Amniotic stem cell (primary cell): Measurements from ENCODE around the gene CAMK1.

Source experiments
- DNase-seq: peaks from one replicate; lab custom pipeline; 2025; lab: John Stamatoyannopoulos, UW

CAMK1 gene

DNA sequence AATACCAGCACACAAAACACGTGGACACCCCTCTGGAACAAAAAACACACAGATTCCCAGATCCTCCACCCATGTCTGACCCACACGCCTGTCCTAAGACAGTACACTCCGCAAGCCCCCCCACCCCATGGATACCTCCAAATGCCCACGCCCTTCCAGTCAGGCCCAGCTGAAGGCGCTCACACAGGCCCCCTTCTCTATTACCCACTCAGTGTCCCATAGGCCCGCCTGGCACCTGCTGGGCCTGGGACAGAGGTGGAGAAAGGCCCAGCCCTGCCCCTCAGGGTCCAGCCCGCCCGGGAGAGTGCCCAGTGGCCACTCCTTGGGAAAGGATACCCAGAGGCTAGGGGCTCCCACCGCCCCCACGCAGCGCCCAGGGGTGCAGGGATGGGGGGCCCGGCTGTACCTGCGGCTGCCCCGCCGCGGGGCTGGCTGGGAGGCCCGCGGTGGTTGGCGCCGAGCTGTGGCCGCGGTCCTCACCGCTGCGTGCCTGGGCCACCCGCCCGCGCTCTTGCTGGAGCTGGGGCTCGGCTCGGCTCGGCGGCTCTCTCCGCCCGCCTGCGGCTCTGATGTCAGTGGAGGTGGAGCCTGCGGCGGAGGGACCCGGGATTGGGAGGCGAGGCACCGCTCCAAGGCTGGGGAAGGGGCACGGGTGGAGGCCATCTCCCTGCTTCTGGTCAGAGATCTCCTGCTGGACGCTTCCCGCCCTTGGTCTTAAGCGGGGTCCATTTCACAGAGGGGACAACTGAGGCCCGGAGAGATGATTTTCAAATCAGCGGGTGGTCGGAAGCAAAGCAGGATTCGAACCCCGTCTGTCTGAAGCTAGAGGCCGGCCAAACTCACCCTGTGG is at the start of gene CAMK1:
TSS of gene CAMK1 (minus strand) at position 522 of the 850 bp plus-strand sequence. CDS start 2,198 bp downstream, outside the sequence.
- DNase-seq = peak; percentile 40

DNA sequence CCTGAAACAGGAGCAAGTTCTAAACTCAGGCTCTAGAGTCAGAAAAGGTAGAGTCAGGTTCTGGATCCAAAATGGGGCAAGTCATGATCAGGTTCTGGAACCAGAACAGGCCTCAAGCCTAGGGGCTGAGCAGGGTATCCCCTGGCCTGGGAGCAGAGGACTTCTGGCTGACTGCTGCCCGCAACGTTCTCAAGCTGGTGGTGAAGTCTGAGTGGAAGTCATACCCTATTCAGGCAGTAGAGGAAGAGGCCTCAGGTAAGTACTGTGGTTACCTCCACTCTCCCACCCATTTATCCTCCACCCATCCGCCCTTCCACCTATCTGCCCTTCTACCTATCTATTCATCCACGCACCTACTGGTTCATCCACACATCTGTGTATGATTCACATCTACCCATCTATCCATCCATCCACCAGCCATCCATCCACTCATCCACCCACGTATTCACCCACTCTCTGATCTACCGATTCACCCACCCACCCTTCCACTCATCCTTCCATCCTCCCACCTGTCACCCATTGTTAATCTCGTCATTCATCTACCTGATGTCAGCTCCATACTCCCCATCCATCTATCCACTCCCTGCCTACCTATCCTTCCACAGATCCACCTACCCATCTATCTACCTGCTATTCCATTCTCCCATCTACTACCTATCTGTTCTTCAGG is 49.1 kb upstream of the CAMK1 start:
- no peak for DNase-seq

DNA sequence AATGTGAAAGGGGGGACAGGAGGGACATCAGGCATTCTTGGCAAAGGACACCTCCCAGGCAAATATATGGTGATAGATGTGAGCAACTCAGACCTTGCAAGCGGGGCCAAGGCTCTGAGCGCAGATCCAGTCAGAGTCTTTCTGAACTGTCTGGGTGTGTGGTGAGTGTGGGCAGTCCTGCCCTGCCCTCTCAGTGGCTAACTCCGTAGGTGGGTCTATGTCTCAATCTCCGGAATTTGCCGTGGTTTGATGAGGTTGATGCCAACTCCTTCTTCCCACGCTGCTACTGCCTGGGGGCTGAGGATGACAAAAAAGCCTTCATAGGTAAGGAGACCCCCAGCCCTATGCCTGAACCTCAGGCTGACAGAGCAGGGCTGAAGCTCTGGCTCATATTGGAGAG is 47.7 kb upstream of the CAMK1 start:
- no peak for DNase-seq

DNA sequence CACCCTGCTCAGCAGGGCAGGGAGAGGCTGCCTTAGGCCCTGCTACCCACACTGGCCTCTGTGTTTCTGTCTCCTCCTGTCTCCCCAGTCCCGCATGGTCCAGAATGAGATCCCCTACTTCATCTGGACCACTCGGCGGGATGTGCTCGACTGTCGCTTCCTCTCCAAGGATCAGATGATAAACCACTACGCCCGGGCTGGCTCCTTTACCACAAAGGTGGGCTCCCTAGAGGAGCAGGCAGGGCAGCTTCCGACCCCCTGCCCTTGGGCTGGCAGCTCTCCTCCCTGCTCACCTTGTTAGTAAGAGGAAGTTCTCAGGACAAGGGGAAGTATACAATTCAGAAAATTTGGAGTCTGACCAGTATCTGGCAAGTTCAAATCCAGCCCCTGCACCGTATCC is 46.2 kb upstream of the CAMK1 start:
- DNase-seq = no peak

DNA sequence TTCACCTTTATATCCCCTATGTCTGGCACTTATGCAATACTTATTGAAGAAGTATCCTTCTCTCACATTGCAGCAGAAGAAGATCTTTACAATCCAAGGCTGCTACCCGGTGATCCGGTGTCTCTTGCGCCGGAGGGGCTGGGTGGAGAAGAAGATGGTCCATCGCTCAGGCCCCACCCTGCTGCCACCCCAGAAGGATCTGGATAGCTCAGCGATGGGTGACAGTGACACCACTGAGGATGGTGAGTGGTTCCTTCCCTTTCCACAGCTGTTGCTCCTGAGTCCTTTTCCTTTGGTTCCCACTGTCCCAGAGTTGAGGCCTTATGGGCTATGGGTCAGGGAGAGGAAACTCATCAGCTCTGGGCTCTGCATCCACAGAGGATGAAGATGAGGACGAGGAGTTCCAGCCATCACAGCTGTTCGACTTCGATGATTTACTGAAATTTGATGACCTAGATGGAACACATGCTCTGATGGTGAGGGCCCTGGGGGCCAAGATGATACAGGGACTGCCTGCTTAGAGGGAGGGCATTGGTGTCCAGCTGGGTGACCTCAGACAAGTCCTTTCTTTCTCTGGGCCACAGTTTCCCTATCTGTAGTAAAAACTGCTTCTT is 43.2 kb upstream of the CAMK1 start:
- no peak for DNase-seq

DNA sequence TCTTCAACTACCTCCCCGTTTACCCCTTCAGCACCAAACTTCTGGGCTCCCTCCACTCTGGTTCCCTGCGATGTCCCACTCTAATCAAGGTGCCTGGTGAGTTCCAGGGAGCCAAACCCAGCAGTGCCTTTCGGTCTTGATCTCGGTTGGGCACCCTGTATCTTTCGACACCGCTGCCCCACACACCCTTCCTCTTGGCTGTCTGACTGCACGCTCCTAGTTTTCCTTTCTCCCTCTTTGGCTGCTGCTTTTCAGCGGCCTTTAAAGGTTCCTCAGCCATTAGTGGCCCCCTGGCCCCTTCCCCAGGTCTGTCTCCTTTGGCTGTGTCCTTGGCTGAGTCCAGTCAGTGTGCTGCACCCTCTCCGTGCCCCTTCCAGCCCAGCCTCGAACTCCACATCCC is 41.1 kb upstream of the CAMK1 start:
- no peak for DNase-seq

DNA sequence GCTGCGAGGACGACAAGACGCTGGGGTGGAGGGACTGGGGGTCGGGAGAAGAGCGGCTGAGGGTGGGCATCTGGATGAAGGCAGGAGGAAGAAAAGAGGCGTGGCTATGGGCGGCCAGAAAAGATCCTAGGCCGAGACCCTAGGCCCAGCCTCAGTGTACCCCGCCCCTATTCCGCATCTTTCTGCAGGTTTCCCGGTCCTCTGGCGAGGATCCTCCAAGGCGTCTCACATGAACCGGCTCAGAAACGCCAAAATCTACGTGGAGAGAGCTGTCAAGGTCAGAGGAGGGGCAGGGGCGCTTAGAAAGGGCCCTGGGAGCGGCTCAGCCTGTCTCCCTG is 40.7 kb upstream of the CAMK1 start:
- DNase-seq = no peak

DNA sequence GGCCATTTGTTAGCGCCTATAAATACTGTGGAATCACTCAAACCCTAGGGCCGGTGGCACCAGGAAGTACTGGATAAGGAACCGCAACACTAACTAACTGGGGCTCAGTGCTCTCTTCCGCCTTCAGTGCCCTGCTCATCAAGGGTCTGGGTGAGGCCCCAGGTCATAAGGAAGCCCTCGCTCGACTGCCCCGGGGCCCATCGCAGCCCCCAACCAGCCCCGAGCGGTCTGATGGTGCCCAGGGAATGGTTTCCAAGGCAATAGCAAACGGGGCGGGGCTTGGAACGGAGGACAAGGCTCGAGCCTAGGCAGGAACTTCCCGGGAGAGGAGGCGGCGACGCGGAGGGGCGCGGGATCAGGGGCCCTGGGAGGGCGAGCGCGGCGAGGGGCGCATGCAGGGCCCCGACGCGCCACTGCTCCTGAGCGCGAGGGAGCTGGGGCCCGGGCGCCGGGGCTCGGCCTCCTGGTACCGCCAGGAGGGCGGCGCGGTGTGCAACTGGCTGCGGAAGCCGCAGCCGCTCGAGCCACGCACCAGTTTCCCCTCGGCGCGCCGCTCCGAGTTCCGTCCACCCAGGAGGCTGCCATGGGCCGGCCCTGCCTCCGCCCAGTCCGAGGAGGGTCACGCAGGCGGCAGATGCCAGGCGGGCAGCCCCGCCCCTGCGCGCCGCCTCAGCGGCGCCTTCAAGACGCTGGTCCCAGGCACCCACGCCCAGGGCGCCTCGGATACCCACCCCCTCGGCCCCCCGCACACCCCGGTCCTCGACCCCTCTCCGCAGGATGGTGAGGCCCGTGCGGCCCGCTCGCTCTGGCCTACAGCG is 40.1 kb upstream of the CAMK1 start, which contains the start of gene TTLL3:
TSS of gene TTLL3 (plus strand) at position 648 of the 818 bp plus-strand sequence. CDS start 400 bp downstream, outside the sequence.
- peak; percentile 28 for DNase-seq

DNA sequence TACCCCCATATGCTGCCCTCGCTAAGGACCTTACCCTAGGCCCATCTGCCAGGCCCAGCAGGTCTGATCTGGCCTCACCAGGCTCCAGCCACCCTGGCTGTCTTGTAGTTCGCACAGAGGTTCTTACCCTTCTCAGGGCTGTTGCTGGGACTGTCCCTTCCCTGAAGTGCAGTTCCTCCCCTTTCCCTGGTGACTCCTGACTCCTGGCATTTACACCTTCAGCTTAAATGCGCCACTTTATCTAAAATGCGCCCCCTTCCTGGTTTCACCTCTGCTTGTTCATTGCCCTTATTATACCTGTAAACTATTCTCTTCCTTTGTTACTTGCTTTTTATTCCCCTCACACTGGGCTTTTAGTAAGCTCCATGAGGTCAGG is 39.5 kb upstream of the CAMK1 start:
- no peak for DNase-seq

DNA sequence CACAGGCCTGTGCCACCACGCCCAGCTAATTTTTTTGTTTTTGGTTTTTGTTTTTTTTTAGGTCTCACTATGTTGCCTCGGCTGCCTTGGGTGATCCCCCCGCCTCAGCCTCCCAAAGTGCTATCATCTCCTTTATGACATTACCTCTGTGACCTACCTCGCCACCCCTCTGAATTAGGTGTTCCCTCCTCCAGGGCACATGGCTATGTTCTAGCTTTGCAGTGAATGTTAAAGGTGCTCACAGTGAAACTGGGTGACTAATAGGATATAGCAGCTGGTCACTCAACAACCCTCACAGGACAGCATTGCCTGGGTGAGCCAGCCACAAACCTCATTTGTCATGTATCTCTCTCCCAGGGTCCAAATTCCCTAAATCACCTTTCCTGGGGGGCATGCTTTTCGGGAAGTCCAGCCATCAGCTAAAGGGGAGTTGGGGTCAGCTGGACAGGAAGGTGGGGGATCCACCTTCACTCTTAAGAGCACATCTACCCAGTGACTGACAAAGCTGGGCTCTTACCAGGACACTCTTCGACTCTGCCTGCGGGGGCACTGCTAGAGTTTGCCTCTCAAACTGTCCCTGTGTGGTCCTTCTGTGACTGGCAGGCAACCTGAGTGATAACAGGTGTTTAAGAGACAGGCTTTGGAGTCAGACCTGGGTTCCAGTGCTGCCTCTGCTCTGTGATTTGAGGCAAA is 38.7 kb upstream of the CAMK1 start:
- no peak for DNase-seq

DNA sequence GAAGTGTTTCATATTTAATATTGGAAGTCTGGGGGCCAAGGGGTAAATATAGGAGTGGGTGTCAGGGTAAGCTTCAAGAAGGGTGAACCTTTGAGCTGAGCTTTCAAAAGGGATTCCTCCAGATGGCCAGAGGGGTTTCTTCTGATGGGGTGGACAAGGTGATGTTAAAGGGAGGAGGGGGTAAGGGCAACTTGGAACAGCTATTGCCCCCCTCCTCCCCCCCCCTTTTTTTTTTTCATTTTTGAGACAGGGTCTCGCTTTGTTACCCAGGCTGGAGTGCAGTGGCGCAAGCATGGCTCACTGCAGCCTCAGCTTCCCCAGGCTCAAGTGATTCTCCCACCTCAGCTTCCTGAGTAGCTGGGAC is 38.2 kb upstream of the CAMK1 start:
- DNase-seq = no peak

DNA sequence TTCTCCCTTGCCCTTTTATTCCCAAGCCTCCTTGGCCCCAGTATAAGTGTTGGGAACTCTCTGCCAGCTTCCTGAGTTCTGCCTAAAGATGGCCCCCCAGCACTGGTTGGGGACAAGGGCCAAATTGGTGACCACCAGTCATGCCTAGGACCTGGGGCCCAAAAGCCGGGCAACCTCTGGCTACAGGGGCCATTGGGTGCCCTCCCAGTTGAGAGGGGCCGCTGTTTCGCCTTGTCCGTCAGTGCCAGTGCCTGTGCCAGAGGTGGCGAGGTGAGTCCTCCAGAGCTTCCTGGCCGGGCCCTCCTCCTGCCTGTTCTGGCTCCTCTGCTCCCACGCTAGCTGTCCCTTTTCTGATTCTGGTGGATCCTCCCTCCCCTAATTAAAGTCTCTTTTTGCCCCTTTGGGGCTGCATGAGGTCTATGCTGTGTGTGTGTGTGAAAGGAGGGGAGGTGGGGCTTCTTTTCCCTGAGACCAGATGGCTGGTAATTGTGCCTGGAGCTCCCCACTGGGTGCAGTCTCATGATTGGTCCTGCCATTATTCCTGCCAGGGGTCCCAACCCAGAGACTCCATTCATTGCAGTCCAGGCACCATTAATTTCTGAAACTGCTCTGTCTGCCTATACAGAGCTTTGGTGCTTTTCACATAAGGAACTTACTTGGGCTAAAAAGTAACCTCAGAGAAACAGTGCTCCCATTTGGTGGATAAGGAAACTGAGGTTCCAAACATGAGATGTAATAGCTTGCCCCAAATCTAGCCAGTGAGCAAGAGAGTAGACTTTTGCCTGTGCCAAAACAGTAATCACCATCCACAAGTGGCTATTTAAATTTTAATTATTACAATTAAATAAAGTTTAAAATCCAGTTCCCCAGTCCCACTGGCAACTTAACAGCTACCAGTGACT is 37.2 kb upstream of the CAMK1 start:
- DNase-seq = no peak

DNA sequence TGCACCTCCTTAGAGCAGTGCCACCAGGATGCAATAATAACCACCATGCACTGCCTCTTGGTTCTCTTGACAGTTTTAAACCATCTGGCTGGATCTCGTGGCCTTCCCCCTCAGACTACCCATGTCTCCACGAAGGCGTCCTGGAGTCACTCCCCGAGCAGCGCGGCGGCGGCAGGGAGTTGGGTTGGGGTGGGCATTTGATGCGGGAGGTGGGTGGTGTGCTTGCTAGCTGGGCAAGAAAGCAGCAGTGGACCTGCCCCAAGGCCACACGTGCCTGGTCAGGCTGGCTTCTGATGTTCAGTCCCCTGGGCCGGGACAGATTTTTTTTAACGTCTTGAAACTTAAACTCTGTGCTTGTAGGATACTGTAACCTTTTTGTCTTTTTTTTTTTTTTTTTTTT is 36.4 kb upstream of the CAMK1 start:
- DNase-seq = no peak

DNA sequence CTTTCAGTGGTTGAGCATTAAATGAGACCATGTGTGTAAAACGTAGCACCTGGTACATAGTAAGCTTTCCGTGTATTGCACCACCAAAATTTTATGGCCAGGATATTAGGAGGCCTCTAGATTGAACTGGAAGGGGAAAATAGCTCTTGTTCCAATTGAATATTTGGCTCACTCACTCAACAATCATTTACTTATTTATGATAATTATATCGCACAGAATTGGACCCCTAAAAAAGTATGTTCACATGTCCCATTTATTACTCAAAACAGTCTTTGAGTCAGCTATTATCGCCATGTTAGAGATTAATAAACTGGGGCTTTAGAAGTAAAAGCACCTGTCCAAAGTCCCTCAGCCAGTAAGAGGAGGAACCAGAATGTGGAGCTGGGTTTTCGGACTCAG is 35.2 kb upstream of the CAMK1 start:
- no peak for DNase-seq

DNA sequence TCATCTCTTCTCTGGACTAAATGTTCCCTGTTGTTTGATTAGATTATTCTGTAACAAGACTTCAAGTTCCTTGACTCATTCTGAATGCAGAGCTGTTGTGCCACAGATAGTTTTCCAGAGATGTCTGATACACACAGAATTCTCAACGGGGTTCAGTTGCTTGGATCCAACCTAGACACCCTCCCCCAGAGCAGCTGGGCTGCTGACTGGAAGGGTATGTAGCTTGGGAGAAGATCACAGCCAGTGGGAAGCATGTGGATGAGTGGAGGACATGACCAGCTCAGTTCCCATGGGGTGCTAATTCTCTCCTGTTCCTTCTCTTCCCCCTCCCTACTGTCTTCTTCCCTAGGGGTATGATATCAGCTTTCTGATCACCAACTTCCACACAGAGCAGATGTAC is 33.7 kb upstream of the CAMK1 start:
- DNase-seq = no peak

DNA sequence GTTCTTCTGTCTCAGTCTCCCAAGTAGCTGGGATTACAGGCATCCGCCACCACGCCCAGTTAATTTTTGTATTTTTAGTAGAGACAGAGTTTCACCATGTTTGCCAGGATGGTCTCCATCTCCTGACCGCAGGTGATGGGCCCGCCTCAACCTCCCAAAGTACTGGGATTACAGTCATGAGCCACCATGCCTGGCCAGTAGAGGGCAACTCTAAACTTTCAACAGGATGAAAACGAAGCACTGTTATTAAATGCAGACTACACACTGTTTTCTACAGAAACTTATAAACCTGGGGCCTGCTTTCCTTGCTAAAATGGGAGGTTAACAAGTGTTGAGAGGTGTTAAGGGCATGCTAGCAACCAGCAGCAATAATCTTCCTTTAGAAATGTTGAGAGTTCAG is 30.8 kb upstream of the CAMK1 start:
- no peak for DNase-seq

DNA sequence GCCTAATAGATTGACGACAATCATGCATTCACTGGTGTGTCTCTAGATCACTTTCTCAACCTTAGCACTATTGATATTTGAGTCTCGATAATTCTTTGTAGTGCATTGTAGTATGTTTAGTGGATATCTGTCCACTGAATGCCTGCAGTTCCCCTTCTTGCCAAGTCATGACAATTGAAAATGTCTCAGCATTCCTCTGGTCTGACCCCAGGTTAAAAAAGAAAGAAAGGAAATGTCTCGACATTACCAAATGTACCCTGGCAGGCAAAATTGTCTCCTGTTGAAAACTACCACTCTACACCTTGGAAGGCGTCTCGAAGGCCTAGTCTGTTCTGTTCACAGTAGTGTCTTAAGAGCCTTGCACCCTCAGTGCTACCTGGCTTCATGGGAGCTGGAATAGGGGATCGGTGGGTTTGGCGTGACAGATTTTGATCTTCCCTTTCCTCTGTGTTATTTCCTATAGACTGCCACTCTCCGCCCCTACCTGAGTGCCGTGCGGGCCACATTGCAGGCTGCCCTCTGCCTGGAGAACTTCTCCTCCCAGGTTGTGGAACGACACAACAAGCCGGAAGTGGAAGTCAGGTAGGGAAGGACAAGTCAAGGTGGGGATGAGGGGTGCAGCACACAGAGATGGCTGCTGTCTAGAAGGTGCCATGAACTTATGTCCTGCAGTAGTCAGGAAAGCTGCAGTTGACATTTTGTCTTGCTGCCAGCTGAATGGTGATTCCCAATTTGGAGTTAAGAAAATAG is 27.6 kb upstream of the CAMK1 start:
- no peak for DNase-seq

DNA sequence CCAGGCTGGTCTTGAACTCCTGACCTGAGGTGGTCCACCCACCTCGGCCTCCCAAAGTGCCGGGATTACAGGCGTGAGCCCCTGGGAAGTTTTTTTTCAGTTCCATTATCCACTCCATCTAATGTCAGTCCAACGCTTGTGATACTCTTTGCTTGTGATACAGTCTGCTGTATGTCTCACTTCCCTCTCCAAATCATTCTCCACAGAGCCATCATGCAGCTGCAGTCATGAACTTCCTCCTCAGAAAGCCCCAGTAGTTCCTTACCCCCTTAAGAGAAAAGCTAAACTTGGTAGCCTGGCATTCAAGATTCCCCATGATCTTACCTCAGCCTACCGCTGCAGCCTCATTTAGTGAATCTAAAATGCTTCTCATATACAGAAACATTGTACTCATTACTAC is 25.5 kb upstream of the CAMK1 start:
- no peak for DNase-seq

DNA sequence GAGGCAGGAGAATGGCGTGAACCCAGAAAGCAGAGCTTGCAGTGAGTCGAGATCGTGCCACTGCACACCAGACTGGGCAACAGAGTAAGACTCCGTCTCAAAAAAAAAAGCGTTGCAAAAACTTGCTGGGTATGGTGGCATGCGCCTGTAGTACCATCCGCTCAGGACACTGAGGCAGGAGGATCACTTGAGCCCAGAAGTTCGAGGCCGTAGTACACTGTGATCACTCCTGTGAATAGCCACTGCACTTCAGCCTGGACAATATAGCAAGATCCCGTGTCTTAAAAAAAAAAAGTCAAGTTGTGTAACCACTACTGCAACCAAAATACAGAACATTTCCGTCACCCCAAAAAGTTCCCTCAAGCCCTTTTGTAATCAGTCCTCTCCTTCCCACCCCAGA is 24.7 kb upstream of the CAMK1 start:
- DNase-seq = no peak

DNA sequence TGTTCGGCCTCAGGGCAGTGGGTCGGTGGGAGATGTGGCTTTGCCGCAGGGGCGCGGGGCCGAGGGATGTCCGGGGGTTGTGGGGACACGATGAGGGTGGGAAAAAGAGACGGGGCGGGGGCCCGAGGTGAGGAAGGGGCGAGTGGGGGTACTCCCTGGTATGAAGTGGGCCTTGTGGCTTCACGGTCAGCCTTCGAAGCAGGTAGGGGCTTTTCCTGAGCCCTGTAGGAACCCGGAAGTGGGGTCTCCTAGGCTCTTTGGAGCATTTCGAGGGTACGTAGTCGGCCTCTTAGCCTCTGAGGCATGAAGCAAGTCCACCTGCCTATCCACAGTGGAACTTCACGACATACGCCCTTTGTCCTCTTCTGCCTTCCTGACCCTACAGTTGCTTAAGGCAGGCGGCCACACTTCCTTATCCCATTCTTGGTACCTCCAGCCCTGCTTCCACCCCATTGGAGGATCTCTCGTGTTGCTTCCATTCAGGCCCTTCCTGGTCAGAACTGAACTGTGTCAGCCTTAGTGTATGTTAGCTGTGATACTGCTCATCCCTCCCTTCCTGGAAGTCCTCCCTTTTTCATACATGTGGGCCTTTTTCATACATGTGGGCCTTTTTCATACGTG is 23.5 kb upstream of the CAMK1 start:
- peak; percentile 20 for DNase-seq
